ENCODE measurements around the gene NLGN1. TPM values are rescaled to one million over a fixed set of nuclear protein-coding genes. Genes with fewer than 3 reads are reported as not detected.
"Not testable (repeated sequence)": the region's sequence is repeated elsewhere in the genome, so short reads cannot be mapped to it uniquely, and the experiment has no call there.

NLGN1 gene
- total RNA-seq (ENCODE audit: low replicate concordance) = 27.7 and 34.8 TPM in 2 replicates

DNA sequence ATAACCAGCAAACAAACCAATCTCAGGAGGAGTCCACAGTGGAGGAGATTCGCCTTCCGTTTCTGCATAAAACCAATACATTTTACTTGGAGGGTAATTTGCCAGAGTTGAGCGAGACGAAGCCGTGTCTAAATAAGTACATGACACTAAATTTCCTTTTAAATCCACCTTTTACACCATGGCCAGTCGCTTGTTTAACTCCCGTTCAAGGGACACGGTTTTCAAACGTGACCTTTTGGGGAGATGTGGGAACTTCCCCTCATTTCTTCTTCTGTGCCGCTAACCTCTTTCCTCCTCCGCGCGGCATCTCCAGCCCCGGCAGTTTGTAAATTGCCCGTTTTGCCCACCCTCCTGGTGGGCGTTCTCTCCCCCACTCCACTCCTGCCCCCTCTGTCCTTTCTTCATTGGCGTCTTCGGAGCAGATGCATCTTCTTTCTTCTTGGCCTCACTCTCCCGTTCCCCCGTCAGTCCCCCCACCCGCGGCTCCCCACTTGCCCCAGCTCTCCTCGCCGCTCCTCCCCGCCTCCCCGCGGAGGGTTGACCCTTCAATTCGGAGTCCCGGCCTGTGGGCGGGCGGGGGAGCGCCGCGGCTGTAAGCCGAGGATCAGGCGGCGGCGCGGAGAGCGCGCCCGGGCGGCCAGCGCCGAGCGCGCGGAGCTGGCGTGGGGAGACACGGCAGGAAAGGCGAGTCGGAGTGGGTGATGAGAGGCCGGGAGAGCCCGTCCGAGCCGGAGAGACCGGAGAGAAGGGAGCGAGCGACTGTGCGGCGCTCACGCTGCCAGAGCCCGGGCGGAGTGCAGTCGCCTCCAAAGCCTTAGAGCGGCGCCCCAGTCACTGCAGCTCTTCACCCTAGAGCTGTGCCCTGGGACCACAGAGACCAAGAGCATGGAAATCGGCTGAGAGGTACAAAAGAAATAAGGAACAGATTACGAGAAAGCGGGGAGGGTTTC lies at the start of gene NLGN1:
Gene NLGN1, plus strand, starts transcription at position 584 of the 950 bp plus-strand sequence.
- Histone ChIP-seq H3F3A (ENCODE audit: low read depth) (peaks cover 41% of the 10 kb centered on the region), H3K4me1 (peaks cover 19% of the 10 kb centered on the region), H3K9me3 (ENCODE audit: low read depth) (no peaks in the 10 kb centered on the region), H3K4me3 (peak within 1 kb of the TSS; percentile 79), H2AFZ (replicated peaks) (peak within 1 kb of the TSS; percentile 84), H3K27ac (peak within 1 kb of the TSS; percentile 61), H3K36me3 (no peaks in the 10 kb centered on the region), H3K4me2 (peak within 1 kb of the TSS; percentile 84), H3K27me3 (peaks cover 34% of the 10 kb centered on the region), H3K9ac (peak within 1 kb of the TSS; percentile 44), H3K79me2 (ENCODE audit: low read depth) (peaks cover 8% of the 10 kb centered on the region), H4K20me1 (ENCODE audit: low read depth) (no peaks in the 10 kb centered on the region)
- peaks cover 17% of the 10 kb centered on the region for H3K4me1 Mint-ChIP-seq
- H3K4me3 Mint-ChIP-seq = peak within 1 kb of the TSS; percentile 97
- peaks cover 6% of the 10 kb centered on the region for H3K27me3 Mint-ChIP-seq (ENCODE audit: insufficient read depth, low read depth)
- TF ChIP-seq EZH2phosphoT487 (IDR thresholded peaks at IDR 0.05) = no peak
- TF ChIP-seq EZH2 (IDR thresholded peaks at IDR 0.05) = peak; percentile 58
- TF ChIP-seq, protein P1, sequence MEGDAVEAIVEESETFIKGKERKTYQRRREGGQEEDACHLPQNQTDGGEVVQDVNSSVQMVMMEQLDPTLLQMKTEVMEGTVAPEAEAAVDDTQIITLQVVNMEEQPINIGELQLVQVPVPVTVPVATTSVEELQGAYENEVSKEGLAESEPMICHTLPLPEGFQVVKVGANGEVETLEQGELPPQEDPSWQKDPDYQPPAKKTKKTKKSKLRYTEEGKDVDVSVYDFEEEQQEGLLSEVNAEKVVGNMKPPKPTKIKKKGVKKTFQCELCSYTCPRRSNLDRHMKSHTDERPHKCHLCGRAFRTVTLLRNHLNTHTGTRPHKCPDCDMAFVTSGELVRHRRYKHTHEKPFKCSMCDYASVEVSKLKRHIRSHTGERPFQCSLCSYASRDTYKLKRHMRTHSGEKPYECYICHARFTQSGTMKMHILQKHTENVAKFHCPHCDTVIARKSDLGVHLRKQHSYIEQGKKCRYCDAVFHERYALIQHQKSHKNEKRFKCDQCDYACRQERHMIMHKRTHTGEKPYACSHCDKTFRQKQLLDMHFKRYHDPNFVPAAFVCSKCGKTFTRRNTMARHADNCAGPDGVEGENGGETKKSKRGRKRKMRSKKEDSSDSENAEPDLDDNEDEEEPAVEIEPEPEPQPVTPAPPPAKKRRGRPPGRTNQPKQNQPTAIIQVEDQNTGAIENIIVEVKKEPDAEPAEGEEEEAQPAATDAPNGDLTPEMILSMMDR (IDR thresholded peaks at IDR 0.05) = peak; percentile 44
- peak within 1 kb of the TSS; percentile 90 for H3K27ac Mint-ChIP-seq
- no peaks in the 10 kb centered on the region for H3K36me3 Mint-ChIP-seq
- no peaks in the 10 kb centered on the region for H3K9me3 Mint-ChIP-seq
- DNase-seq (ENCODE audit: low spot score) = peak; percentile 86

DNA sequence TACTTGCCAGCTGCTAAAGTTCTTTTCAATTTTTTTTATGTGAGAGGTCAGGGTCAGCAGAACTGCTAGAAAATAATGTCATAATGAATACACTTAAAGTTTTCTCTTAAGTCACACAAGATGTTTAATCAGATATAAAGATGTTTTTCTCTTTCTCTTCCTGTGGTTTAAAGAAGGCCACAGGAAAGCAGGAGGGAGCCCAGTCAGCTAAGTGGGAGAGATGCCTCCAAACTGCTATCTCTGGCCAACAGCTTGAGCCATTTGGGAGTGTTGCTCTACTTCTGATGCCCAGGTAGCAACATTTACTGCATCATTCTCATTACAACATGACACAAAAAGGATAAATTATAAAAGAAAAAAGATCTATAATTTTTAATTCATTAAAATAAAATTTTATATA lies 45.7 kb upstream of the NLGN1 start:
- peaks cover 6% of the 10 kb centered on the region for H3K4me1 ChIP-seq
- Mint-ChIP-seq H3K4me3 (no peak overlapping the region), H3K27ac (no peak overlapping the region), H3K27me3 (ENCODE audit: insufficient read depth, low read depth) (peaks cover 2% of the 10 kb centered on the region), H3K36me3 (no peaks in the 10 kb centered on the region), H3K9me3 (peaks cover 15% of the 10 kb centered on the region), H3K4me1 (no peaks in the 10 kb centered on the region)
- TF ChIP-seq, protein P1 (IDR thresholded peaks at IDR 0.05) = no peak
- TF ChIP-seq EZH2 (IDR thresholded peaks at IDR 0.05) (no peak), EZH2phosphoT487 (IDR thresholded peaks at IDR 0.05) (no peak)
- H3K4me3 ChIP-seq = no peak overlapping the region
- H3K36me3 ChIP-seq = no peaks in the 10 kb centered on the region
- H3K9me3 ChIP-seq (ENCODE audit: low read depth) = no peaks in the 10 kb centered on the region
- no peaks in the 10 kb centered on the region for H4K20me1 ChIP-seq (ENCODE audit: low read depth)
- H3K9ac ChIP-seq = no peak overlapping the region
- no peaks in the 10 kb centered on the region for H3F3A ChIP-seq (ENCODE audit: low read depth)
- no peaks in the 10 kb centered on the region for H3K79me2 ChIP-seq (ENCODE audit: low read depth)
- H3K4me2 ChIP-seq = no peak overlapping the region
- no peak for DNase-seq (ENCODE audit: low spot score)
- no peaks in the 10 kb centered on the region for H3K27me3 ChIP-seq
- H3K27ac ChIP-seq = no peak overlapping the region
- H2AFZ ChIP-seq (replicated peaks) = no peak overlapping the region

- peaks cover 15% of the 10 kb centered on the region for H3K9me3 Mint-ChIP-seq
- H3K4me3 ChIP-seq; H3K4me3 Mint-ChIP-seq; H3K4me1 Mint-ChIP-seq; H3K79me2 ChIP-seq (ENCODE audit: low read depth); H3F3A ChIP-seq (ENCODE audit: low read depth); H3K27me3 Mint-ChIP-seq (ENCODE audit: insufficient read depth, low read depth); H3K27ac ChIP-seq; DNase-seq (ENCODE audit: low spot score); H3K36me3 ChIP-seq; H3K4me2 ChIP-seq; H2AFZ ChIP-seq (replicated peaks); H4K20me1 ChIP-seq (ENCODE audit: low read depth); H3K4me1 ChIP-seq; H3K36me3 Mint-ChIP-seq; H3K27ac Mint-ChIP-seq; H3K9me3 ChIP-seq (ENCODE audit: low read depth); H3K9ac ChIP-seq; H3K27me3 ChIP-seq: not testable (repeated sequence)
Observed at GRCh38 chr3:173353137-173353536, 44.4 kb upstream of the NLGN1 start.

DNA sequence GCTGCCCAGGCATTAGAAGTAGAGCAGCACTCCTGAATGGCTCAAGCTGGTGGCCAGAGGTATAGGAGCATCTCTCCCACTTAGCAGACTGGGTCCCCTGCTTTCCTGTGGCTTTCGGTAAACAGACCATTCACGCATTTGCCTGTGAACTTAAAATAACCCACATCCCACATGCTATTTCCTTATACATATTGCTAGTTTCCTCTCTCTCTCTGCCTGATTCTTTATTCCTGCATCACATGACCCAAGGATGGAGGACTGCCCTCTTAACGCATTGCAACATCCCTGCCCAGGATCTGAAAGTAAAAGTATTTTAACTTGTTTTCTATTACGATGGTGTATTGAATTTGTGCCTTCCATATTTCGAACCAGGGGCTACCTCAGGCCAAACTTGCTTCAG lies 43.4 kb upstream of the NLGN1 start:
- H4K20me1 ChIP-seq (ENCODE audit: low read depth) = no peaks in the 10 kb centered on the region
- no peaks in the 10 kb centered on the region for H3F3A ChIP-seq (ENCODE audit: low read depth)
- no peaks in the 10 kb centered on the region for H3K4me1 Mint-ChIP-seq
- H3K4me1 ChIP-seq = peaks cover 6% of the 10 kb centered on the region
- no peak overlapping the region for H3K9ac ChIP-seq
- no peak overlapping the region for H3K4me3 Mint-ChIP-seq
- no peaks in the 10 kb centered on the region for H3K36me3 Mint-ChIP-seq
- H3K79me2 ChIP-seq (ENCODE audit: low read depth) = no peaks in the 10 kb centered on the region
- no peak overlapping the region for H3K4me3 ChIP-seq
- H3K4me2 ChIP-seq = no peak overlapping the region
- TF ChIP-seq EZH2phosphoT487 (IDR thresholded peaks at IDR 0.05) = no peak
- TF ChIP-seq, protein P1 (IDR thresholded peaks at IDR 0.05) = no peak
- TF ChIP-seq EZH2 (IDR thresholded peaks at IDR 0.05) = no peak
- no peak overlapping the region for H2AFZ ChIP-seq (replicated peaks)
- H3K27me3 ChIP-seq = no peaks in the 10 kb centered on the region
- H3K9me3 ChIP-seq (ENCODE audit: low read depth) = no peaks in the 10 kb centered on the region
- H3K27ac Mint-ChIP-seq = no peak overlapping the region
- no peak for DNase-seq (ENCODE audit: low spot score)
- peaks cover 2% of the 10 kb centered on the region for H3K27me3 Mint-ChIP-seq (ENCODE audit: insufficient read depth, low read depth)
- H3K36me3 ChIP-seq = no peaks in the 10 kb centered on the region
- no peak overlapping the region for H3K27ac ChIP-seq
- peaks cover 15% of the 10 kb centered on the region for H3K9me3 Mint-ChIP-seq
